Neural cell (in vitro differentiated cells): Measurements from ENCODE around the gene DYRK2. TPM values are rescaled to one million over a fixed set of nuclear protein-coding genes. Genes with fewer than 3 reads are reported as not detected.

Experiments
- H2AFZ ChIP-seq: fragments of 200-600, 300-800 bp; sonication (generic), shearing (Covaris generic); 2 replicates; pipeline ENCODE4 v1.6.0; 2014; ENCODE audit warnings: low read depth, mild to moderate bottlenecking, antibody characterized with exemption, low read length, moderate library complexity
- H3F3A ChIP-seq: fragments of 200-600 bp; shearing (Covaris generic); 2 replicates; pipeline ENCODE4 v1.6.1; 2016; ENCODE audit warnings: mild to moderate bottlenecking, moderate library complexity, mixed read lengths, antibody characterized with exemption, low read length; ENCODE audit not compliant: insufficient read depth, poor library complexity, severe bottlenecking
- H3K27ac ChIP-seq: fragments of 200-600, 300-800 bp; sonication (generic), shearing (Covaris generic); 2 replicates; pipeline ENCODE4 v1.5.1; 2014; ENCODE audit warnings: mild to moderate bottlenecking, low read length, moderate library complexity
- H3K27me3 ChIP-seq: fragments of 300-800, 200-600 bp; sonication (generic), shearing (Covaris generic); 2 replicates; pipeline ENCODE4 v1.6.0; 2014; ENCODE audit warnings: mild to moderate bottlenecking, low read depth, low read length, moderate library complexity; ENCODE audit not compliant: insufficient read depth
- H3K36me3 ChIP-seq: fragments of 300-800, 200-600 bp; sonication (generic), shearing (Covaris generic); 2 replicates; pipeline ENCODE4 v1.5.1; 2014; ENCODE audit warnings: mild to moderate bottlenecking, antibody characterized with exemption, low read length, moderate library complexity; ENCODE audit not compliant: insufficient read depth
- H3K4me2 ChIP-seq: fragments of 300-800, 200-600 bp; sonication (generic), shearing (Covaris generic); 2 replicates; pipeline ENCODE4 v1.6.0; 2014; ENCODE audit warnings: mild to moderate bottlenecking, low read length
- H3K4me3 ChIP-seq: fragments of 300-800, 200-600 bp; sonication (generic), shearing (Covaris generic); 2 replicates; pipeline ENCODE4 v1.5.1; 2014; ENCODE audit warnings: mild to moderate bottlenecking, low read length, moderate library complexity
- H3K79me2 ChIP-seq: fragments of 200-600 bp; shearing (Covaris generic); replicated peaks from 2 replicates; pipeline ENCODE4 v1.6.0; 2014; ENCODE audit warnings: mild to moderate bottlenecking, low read length, moderate library complexity; ENCODE audit not compliant: insufficient read depth
- H3K9ac ChIP-seq: fragments of 300-800, 200-600 bp; sonication (generic), shearing (Covaris generic); 2 replicates; pipeline ENCODE4 v1.6.1; 2016; ENCODE audit warnings: mild to moderate bottlenecking, low read length, mixed read lengths
- H3K9me2 ChIP-seq: fragments of 200-600 bp; shearing (Covaris generic); 2 replicates; pipeline ENCODE4 v1.6.1; 2016; ENCODE audit warnings: mild to moderate bottlenecking, low read length, mixed read lengths; ENCODE audit not compliant: insufficient read depth
- H3K9me3 ChIP-seq: fragments of 200-600, 300-800 bp; sonication (generic), shearing (Covaris generic); 2 replicates; pipeline ENCODE4 v1.6.1; 2016; ENCODE audit warnings: mild to moderate bottlenecking, mixed run types, low read length, moderate library complexity, mixed read lengths
- H4K20me1 ChIP-seq: fragments of 200-600 bp; shearing (Covaris generic); 2 replicates; pipeline ENCODE4 v1.6.1; 2016; ENCODE audit warnings: mild to moderate bottlenecking, mixed run types; ENCODE audit not compliant: insufficient read depth
- CTCF ChIP-seq: fragments of 450-650 bp; IDR thresholded peaks from 2 replicates; pipeline ENCODE4 v1.5.1; 2014; ENCODE audit warnings: antibody characterized with exemption, mild to moderate bottlenecking, moderate library complexity; ENCODE audit not compliant: poor library complexity, severe bottlenecking
- EP300 ChIP-seq: fragments of 450-650 bp; conservative IDR thresholded peaks from 2 replicates; pipeline ENCODE4 v1.6.1; 2014; ENCODE audit warnings: antibody characterized with exemption, mild to moderate bottlenecking, moderate library complexity; ENCODE audit not compliant: poor library complexity, severe bottlenecking
- EZH2 ChIP-seq: fragments of 200-600, 300-800 bp; shearing (Covaris generic), sonication (generic); IDR thresholded peaks from 2 replicates; pipeline ENCODE4 v1.6.1; 2014; ENCODE audit warnings: antibody characterized with exemption, low read length, borderline replicate concordance, mild to moderate bottlenecking; ENCODE audit not compliant: insufficient read depth, poor library complexity, severe bottlenecking
- MXI1 ChIP-seq: fragments of 450-650 bp; conservative IDR thresholded peaks from 2 replicates; pipeline ENCODE4 v1.6.1; 2014; ENCODE audit warnings: antibody characterized with exemption, mild to moderate bottlenecking; ENCODE audit not compliant: poor library complexity, severe bottlenecking
- POLR2AphosphoS5 ChIP-seq: IDR thresholded peaks from 2 replicates; pipeline ENCODE4 v1.6.1; 2012
- RAD21 ChIP-seq: fragments of 450-650 bp; conservative IDR thresholded peaks from 2 replicates; pipeline ENCODE4 v1.6.1; 2014; ENCODE audit warnings: antibody characterized with exemption, mild to moderate bottlenecking, moderate library complexity
- REST ChIP-seq: IDR thresholded peaks from 2 replicates; pipeline ENCODE4 v1.6.1; 2012; ENCODE audit warnings: borderline replicate concordance
- SMC3 ChIP-seq: fragments of 450-650 bp; conservative IDR thresholded peaks from 2 replicates; pipeline ENCODE4 v1.6.1; 2014; ENCODE audit warnings: antibody characterized with exemption, mild to moderate bottlenecking, moderate library complexity; ENCODE audit not compliant: poor library complexity
- TAF1 ChIP-seq: IDR thresholded peaks from 2 replicates; pipeline ENCODE4 v1.6.1; 2012; ENCODE audit warnings: low read depth
- polyA plus RNA-seq: library from polyadenylated mRNA; depleted of rRNA; stranded (reverse); fragments of >200 nt; gene quantifications from 2 replicates; pipeline ENCODE4 v1.2.3, GENCODE V29; 2014

Gene DYRK2
- polyA plus RNA-seq, 1 donor from 2014 or later: 50.6 TPM

- no peaks in the 10 kb centered on the region for H3K9me3 ChIP-seq
- H3K36me3 ChIP-seq: no peaks in the 10 kb centered on the region
- H3K4me3 ChIP-seq: no peak overlapping the region
- H3F3A ChIP-seq: no peaks in the 10 kb centered on the region
- H2AFZ ChIP-seq: no peak overlapping the region
- no peaks in the 10 kb centered on the region for H4K20me1 ChIP-seq
- no peak for TF ChIP-seq REST
- no peak for TF ChIP-seq RAD21
- no peak for TF ChIP-seq SMC3
- no peak for TF ChIP-seq EP300
- TF ChIP-seq MXI1: no peak
- TF ChIP-seq EZH2: no peak
- no peak for TF ChIP-seq CTCF
- no peak for TF ChIP-seq POLR2AphosphoS5
- TF ChIP-seq TAF1: no peak
- no peak overlapping the region for H3K27ac ChIP-seq
- H3K27me3 ChIP-seq: no peaks in the 10 kb centered on the region
- H3K9me2 ChIP-seq: no peaks in the 10 kb centered on the region
- H3K9ac ChIP-seq: no peak overlapping the region
- no peak overlapping the region for H3K4me2 ChIP-seq
- H3K79me2 ChIP-seq: no peaks in the 10 kb centered on the region
These were observed 49.4 kb downstream of the DYRK2 start for GRCh38 chr12:67697967-67698366.

- Histone ChIP-seq H3K79me2 (no peaks in the 10 kb centered on the region), H3K27me3 (no peaks in the 10 kb centered on the region), H3F3A (no peaks in the 10 kb centered on the region), H4K20me1 (no peaks in the 10 kb centered on the region), H3K9me3 (no peaks in the 10 kb centered on the region), H3K27ac (no peak overlapping the region), H3K4me2 (no peak overlapping the region), H3K9ac (no peak overlapping the region), H3K4me3 (no peak overlapping the region), H3K9me2 (no peaks in the 10 kb centered on the region), H2AFZ (no peak overlapping the region), H3K36me3 (no peaks in the 10 kb centered on the region)
- TF ChIP-seq REST (no peak), CTCF (no peak), SMC3 (no peak), TAF1 (no peak)
These were observed 50.4 kb downstream of the DYRK2 start for GRCh38 chr12:67698672-67699581.
